Pancreas (tissue), 10 donors: ENCODE data around the gene AREG. TPM values are rescaled to one million over a fixed set of nuclear protein-coding genes. Genes with fewer than 3 reads are reported as not detected.

ENCODE experiments used
- ATAC-seq, 4 donors: fragments of 200-7000 bp; cut with Tn5 transposase; one replicate each; pipeline versions ENCODE4 v1.8.0 to v1.9.1; 2020; ENCODE audit warnings: mild to moderate bottlenecking in 4 of 4, moderate library complexity in 4 of 4
- DNase-seq, 6 donors: peaks; one replicate each; pipeline ENCODE4 v3.0.0-alpha.2; 2020
- FAIRE-seq: peaks from 2 replicates; lab custom pipeline; 2012; peaks lifted over from hg19 to GRCh38; lab: Jason Lieb, UNC
- H3K27ac ChIP-seq, 4 donors: fragments of 200-600 bp; sonication (generic); 1 replicate in 3 of 4; 2 replicates in 1 of 4; pipeline versions ENCODE4 v1.5.0 to v1.8.0; 2020
- H3K27me3 ChIP-seq, 4 donors: fragments of 200-600 bp; one replicate each; pipeline ENCODE4 v1.8.0; 2021
- H3K36me3 ChIP-seq, 3 donors: fragments of 200-600 bp; sonication (generic) in 1 of 3; one replicate each; pipeline versions ENCODE4 v1.5.0 to v1.8.0; 2020 to 2021
- H3K4me1 ChIP-seq, 3 donors: fragments of 200-600 bp; one replicate each; pipeline ENCODE4 v1.8.0; 2021
- H3K4me3 ChIP-seq, 4 donors: fragments of 200-600 bp; sonication (generic) in 2 of 4; one replicate each; pipeline versions ENCODE4 v1.5.0 to v1.8.0; 2020 to 2021
- H3K9me3 ChIP-seq, 4 donors: fragments of 200-600 bp; one replicate each; pipeline ENCODE4 v1.8.0; 2021
- WGBS, 2 donors: extraction: QIAGEN DNeasy Blood & Tissue Kit; methylation state at CpG; one replicate each; pipeline ENCODE4 v1.1.7; 2013; 5-methylcytosine and 5-hydroxymethylcytosine counted together
- intact Hi-C, 3 donors: fragments of 100-400 bp; cut with DNase I; formaldehyde crosslinking; loops; one replicate each; pipeline versions ENCODE4 v1.11.1 to v1.14.2; 2022
- polyA plus RNA-seq, 2 donors: library from polyadenylated mRNA; stranded (reverse); fragments of 200-250 nt; gene quantifications; one replicate each; pipeline ENCODE4 v1.2.3, GENCODE V29; 2013
- total RNA-seq, 6 donors: library from RNA; stranded (reverse); fragmentation: NEBNext Ultra II Directional in 4 of 6; extraction: Animal tissue kit (Norgen Biotek cat#: 25700) in 4 of 6; gene quantifications; one replicate each; pipeline versions ENCODE4 v1.2.1 to v1.2.4, GENCODE V29; 2021 to 2023
- TF ChIP-seq, protein P1 (sequence below), 4 donors: fragments of 200-600 bp; sonication (generic) in 3 of 4; IDR thresholded peaks; one replicate each; pipeline versions ENCODE4 v1.5.0 to v1.8.0; 2021; ENCODE audit warnings: antibody characterized with exemption in 4 of 4
- donor health status: healthy with polysubstance abuse.
- donor health status: DM: no; HTN: no; CAD: no; lungs with moderate emphysema.
- donor health status: DM: no; HTN: no; CAD: no.
- donor health status: control.
- donor health status: control.
- donor health status: Bipolar disorder and iron deficiency.
- donor health status: DM: yes; HTN: yes; CAD: no.
- donor health status: DM: no; HTN: no; CAD: no.
- donor health status: DM: no; HTN: no; CAD: no.
- donor health status: DM: yes; HTN: yes; CAD: no.

The AREG gene
- total and polyA plus RNA-seq, 8 donors, result 0.12 to 1.4 (median 0.52) TPM

DNA sequence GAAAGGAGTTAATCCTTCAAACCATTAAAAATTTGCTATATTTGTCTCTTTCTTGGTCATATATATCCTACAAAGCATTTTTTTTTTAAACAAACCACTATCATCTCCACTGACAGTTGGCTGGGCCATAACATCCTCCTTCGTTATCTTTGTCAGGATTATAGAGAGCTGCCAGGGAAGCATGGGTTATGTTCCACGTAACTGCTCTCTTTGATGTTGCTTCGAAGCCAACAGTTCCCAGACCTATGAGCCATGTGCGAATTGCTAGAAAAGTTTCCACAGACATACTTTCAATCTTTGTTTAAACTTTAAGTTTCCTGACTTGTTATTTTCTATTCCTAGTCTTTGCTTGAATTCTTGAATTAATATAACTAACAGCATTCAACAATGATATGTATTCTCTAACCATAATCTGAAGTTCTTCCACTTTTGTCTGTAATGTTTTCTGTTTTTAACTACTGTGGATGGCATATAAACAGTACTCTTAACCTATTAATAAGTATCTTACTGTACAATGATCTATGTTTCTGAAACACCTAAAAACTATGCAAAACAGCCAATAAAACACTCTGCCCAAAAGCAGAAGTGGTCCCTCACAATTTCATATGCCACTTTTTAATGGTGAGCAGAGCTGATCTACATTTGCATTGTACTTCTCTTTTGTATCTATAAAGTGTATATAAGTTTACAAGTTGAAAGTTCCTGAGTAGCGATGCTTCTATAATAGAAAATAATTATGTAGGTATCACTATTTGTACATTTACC is 42.1 kb upstream of the AREG start:
- Histone ChIP-seq H3K4me1 (no peaks in the 10 kb centered on the region), H3K4me3 (no peak overlapping the region), H3K27me3 (no peaks in the 10 kb centered on the region), H3K27ac (no peak overlapping the region), H3K36me3 (no peaks in the 10 kb centered on the region), H3K9me3 (no peaks in the 10 kb centered on the region)
- intact Hi-C loops, result no loop called here
- TF ChIP-seq, protein P1, sequence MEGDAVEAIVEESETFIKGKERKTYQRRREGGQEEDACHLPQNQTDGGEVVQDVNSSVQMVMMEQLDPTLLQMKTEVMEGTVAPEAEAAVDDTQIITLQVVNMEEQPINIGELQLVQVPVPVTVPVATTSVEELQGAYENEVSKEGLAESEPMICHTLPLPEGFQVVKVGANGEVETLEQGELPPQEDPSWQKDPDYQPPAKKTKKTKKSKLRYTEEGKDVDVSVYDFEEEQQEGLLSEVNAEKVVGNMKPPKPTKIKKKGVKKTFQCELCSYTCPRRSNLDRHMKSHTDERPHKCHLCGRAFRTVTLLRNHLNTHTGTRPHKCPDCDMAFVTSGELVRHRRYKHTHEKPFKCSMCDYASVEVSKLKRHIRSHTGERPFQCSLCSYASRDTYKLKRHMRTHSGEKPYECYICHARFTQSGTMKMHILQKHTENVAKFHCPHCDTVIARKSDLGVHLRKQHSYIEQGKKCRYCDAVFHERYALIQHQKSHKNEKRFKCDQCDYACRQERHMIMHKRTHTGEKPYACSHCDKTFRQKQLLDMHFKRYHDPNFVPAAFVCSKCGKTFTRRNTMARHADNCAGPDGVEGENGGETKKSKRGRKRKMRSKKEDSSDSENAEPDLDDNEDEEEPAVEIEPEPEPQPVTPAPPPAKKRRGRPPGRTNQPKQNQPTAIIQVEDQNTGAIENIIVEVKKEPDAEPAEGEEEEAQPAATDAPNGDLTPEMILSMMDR (IDR thresholded peaks at IDR 0.05), result no peak
- ATAC-seq (no peak), FAIRE-seq (no peak), DNase-seq (no peak)
- WGBS, 2 donors, result 75 to 84% methylated on average over 5 of the region's 5 CpGs

DNA sequence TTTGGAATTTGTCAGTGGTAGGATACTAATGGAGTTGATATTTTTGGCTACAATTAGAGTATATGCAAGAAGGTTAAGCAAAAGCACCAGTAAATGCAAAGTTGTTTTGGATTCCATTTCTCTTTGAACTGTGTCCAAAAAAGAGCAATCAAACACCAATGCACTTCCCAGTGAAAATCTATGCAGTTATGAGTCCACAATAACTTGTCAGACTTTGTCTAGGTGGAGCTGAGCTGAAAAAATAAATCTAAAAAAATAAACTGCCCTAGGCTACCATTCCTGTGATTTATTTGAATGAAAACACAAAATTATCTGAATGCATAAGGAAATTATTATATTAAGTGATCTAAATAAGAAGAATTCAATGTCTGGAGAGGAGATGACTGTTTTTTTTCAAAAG is 37.0 kb upstream of the AREG start:
- no peak for FAIRE-seq

DNA sequence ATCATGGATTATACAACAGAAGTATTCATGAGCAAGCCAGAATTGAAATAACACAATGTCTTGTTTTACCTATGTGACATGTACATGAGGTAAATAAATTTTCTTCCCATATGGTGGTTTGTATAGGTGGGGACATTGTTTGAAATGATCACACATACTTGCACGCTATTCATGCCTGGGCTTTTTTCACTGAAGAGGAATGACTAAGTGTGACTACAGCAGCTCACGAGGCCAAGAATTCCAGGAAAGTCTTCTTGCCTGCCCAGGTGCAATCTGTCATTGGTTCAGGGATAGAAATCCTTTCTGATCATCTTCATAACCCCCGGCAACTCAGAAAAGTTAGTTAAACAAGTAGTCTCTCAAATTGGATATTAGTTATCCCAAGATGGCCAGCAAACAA is 36.3 kb upstream of the AREG start:
- Histone ChIP-seq H3K4me1 (no peaks in the 10 kb centered on the region), H3K9me3 (no peaks in the 10 kb centered on the region), H3K36me3 (no peaks in the 10 kb centered on the region), H3K27ac (no peak overlapping the region), H3K4me3 (no peak overlapping the region), H3K27me3 (no peaks in the 10 kb centered on the region)
- intact Hi-C loops, result no loop called here
- TF ChIP-seq, protein P1 (IDR thresholded peaks at IDR 0.05), result no peak
- ATAC-seq (no peak), DNase-seq (no peak), FAIRE-seq (no peak)
- WGBS, 2 donors, result 88% methylated on average over 3 of the region's 3 CpGs

More for the DNA sequence above, 37.0 kb upstream of the AREG start:
- DNase-seq (no peak), ATAC-seq (no peak)
- Histone ChIP-seq H3K36me3 (no peaks in the 10 kb centered on the region), H3K4me1 (no peaks in the 10 kb centered on the region), H3K27ac (no peak overlapping the region), H3K27me3 (no peaks in the 10 kb centered on the region), H3K9me3 (no peaks in the 10 kb centered on the region), H3K4me3 (no peak overlapping the region)
- intact Hi-C loops, result no loop called here
- TF ChIP-seq, protein P1 (IDR thresholded peaks at IDR 0.05), result no peak

DNA sequence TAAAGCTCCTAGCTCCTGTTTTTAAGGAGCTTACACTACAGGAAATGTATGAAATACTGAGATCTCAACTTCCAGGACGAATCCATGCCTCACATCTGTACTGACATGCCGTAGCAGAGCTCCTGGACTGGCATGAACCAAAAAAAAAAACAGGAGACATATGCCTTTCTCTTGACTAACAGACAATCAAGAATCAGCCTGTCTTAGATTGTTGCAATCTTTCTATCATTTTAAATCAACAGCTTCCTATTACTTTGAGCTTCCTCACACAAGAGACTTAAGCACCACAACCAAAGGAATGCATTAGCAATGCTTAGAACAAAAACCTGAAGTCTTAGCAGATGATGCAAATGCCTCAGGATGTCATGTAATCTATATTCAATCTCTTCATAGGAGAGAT is 34.7 kb upstream of the AREG start:
- no peaks in the 10 kb centered on the region for H3K27me3 ChIP-seq
- no peaks in the 10 kb centered on the region for H3K9me3 ChIP-seq
- no peaks in the 10 kb centered on the region for H3K4me1 ChIP-seq
- no peak for DNase-seq
- intact Hi-C loops, result no loop called here
- no peak for ATAC-seq
- WGBS, 2 donors, result 65 to 70% methylated on average over 2 of the region's 2 CpGs
- no peak for FAIRE-seq
- H3K27ac ChIP-seq, result no peak overlapping the region
- TF ChIP-seq, protein P1 (IDR thresholded peaks at IDR 0.05), result no peak
- no peak overlapping the region for H3K4me3 ChIP-seq
- H3K36me3 ChIP-seq, result no peaks in the 10 kb centered on the region

- intact Hi-C loops, result no loop called here
- H3K27ac ChIP-seq, result no peak overlapping the region
- no peaks in the 10 kb centered on the region for H3K27me3 ChIP-seq
- TF ChIP-seq, protein P1 (IDR thresholded peaks at IDR 0.05), result no peak
- H3K4me3 ChIP-seq, result no peak overlapping the region
- FAIRE-seq (no peak), ATAC-seq (no peak), DNase-seq (no peak)
- H3K4me1 ChIP-seq, result no peaks in the 10 kb centered on the region
- no peaks in the 10 kb centered on the region for H3K9me3 ChIP-seq
- no peaks in the 10 kb centered on the region for H3K36me3 ChIP-seq
Measured at GRCh38 chr4:74412225-74412624, 32.7 kb upstream of the AREG start.
